Measurements from ENCODE around the gene CKAP4. TPM values are rescaled to one million over a fixed set of nuclear protein-coding genes. Genes with fewer than 3 reads are reported as not detected.
A peak's percentile ranks its signal among the peaks of the same experiment; 100 is the strongest.

CKAP4 gene
- total and polyA plus RNA-seq, 10 of the 15 experiments (the other 5 are each of a cell fraction or from before 2014, with no cell fraction given) = 0.39 to 23.6 (median 11.1) TPM

DNA sequence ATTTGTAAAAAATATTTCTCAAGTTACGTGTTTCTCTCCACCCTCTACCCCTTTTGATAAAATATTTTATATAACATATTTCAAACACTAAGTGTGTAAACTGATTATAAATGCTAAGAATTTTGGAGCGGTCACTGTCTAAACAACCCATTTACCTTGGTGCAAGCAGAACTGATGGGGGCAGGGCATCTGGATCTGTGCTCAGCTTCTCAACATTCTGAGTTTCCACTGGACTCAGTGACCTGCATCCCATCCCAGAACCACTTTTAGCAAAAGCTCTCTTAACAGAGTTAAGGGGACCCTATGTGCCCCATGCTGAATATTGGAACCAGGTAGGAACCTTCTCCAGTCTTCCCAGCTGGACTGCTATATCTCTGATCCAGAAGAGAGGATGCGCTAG is 53.5 kb downstream of the CKAP4 start:
- H3K79me2 ChIP-seq (ENCODE audit: control insufficient read depth, insufficient read depth, low read length) = no peaks in the 10 kb centered on the region
- no peak overlapping the region for H3K4me3 ChIP-seq
- no peak overlapping the region for H3K4me2 ChIP-seq (ENCODE audit: control insufficient read depth, insufficient read depth)
- H3K4me1 ChIP-seq (ENCODE audit: control insufficient read depth, insufficient read depth, low read length) = no peaks in the 10 kb centered on the region
- WGBS (ENCODE audit: insufficient coverage, insufficient replicate concordance, low lambda C conversion rate, missing lambda C conversion rate) = 78% methylated on average over 3 of the region's 3 CpGs
- FAIRE-seq (no peak), DNase-seq (ENCODE audit: low read depth, low spot score) (no peak), ATAC-seq (no peak)
- TF ChIP-seq USF1 (IDR thresholded peaks at IDR 0.05; ENCODE audit: borderline replicate concordance, extremely low read length, insufficient read depth, low read depth, low read length) (no peak), ZNF274 (IDR thresholded peaks at IDR 0.05; ENCODE audit: insufficient read depth, insufficient read length) (no peak), CBX5 (IDR thresholded peaks at IDR 0.05; ENCODE audit: low read depth) (no peak)
- H2AFZ ChIP-seq (ENCODE audit: control insufficient read depth, low read depth, low read length) = no peak overlapping the region
- intact Hi-C loops (cut with micrococcal nuclease; ENCODE audit: unreplicated experiment) = no loop called here
- no TSS peak for BruUV-seq (replicated peaks)
- POLR2A ChIA-PET = no interaction called here
- no peaks in the 10 kb centered on the region for H4K20me1 ChIP-seq (ENCODE audit: control insufficient read depth, insufficient read depth)
- H3K27me3 ChIP-seq (replicated peaks in 1 of 2; ENCODE audit: control insufficient read depth in 2 of 2, insufficient read depth in 2 of 2, low read length in 1 of 2) = peaks cover 0 to 1% of the 10 kb centered on the region in 2 experiments; a peak in 1 of 4 replicates
- in situ Hi-C loops (cut with MboI) = no loop called here
- SMC1A ChIA-PET (ENCODE audit: uncharacterized antibody, unreplicated experiment) = no interaction called here
- no peak overlapping the region for H3K9ac ChIP-seq (ENCODE audit: control insufficient read depth, insufficient read depth, low read length)
- no peaks in the 10 kb centered on the region for H3K9me3 ChIP-seq (replicated peaks; ENCODE audit: control insufficient read depth, insufficient read depth, low read length)
- H3K27ac ChIP-seq (ENCODE audit: control insufficient read depth, insufficient read depth) = no peak overlapping the region
- CTCF ChIA-PET = interaction anchor here (0.9 kb wide), 1 partner anchor 32 kb away, joined by 3 read pairs; no protein-coding TSS in a partner anchor
- H3K36me3 ChIP-seq (ENCODE audit: control insufficient read depth in 2 of 2, insufficient read depth in 2 of 2, low read length in 1 of 2) = no peaks in the 10 kb centered on the region
- RAD21 ChIA-PET (ENCODE audit: unreplicated experiment) = no interaction called here

GRCh38 chr12:106193394-106194215 is 54.2 kb downstream of the CKAP4 start:
- no peak for TF ChIP-seq PAX8 (IDR thresholded peaks at IDR 0.05)
- TF ChIP-seq CHD4 (IDR thresholded peaks at IDR 0.05) = no peak
- TF ChIP-seq NFIC (IDR thresholded peaks at IDR 0.05; ENCODE audit: low read depth, low read length) = no peak
- SMC1A ChIA-PET (ENCODE audit: uncharacterized antibody, unreplicated experiment) = no interaction called here
- H3K4me2 ChIP-seq (ENCODE audit: control insufficient read depth, insufficient read depth) = no peak overlapping the region
- H3K36me3 ChIP-seq (ENCODE audit: control insufficient read depth in 2 of 2, insufficient read depth in 2 of 2, low read length in 1 of 2) = no peaks in the 10 kb centered on the region
- no peak overlapping the region for H3K9ac ChIP-seq (ENCODE audit: control insufficient read depth, insufficient read depth, low read length)
- POLR2A ChIA-PET = no interaction called here
- no peak overlapping the region for H3K4me3 ChIP-seq
- no peaks in the 10 kb centered on the region for H3K4me1 ChIP-seq (ENCODE audit: control insufficient read depth, insufficient read depth, low read length)
- H2AFZ ChIP-seq (ENCODE audit: control insufficient read depth, low read depth, low read length) = no peak overlapping the region
- CTCF ChIA-PET = interaction anchor here (0.9 kb wide), 1 partner anchor 33 kb away, joined by 3 read pairs; no protein-coding TSS in a partner anchor
- in situ Hi-C loops (cut with MboI) (no loop called here), intact Hi-C loops (cut with micrococcal nuclease; ENCODE audit: unreplicated experiment) (no loop called here)
- RAD21 ChIA-PET (ENCODE audit: unreplicated experiment) = no interaction called here
- no TSS peak for BruUV-seq (replicated peaks)
- no peaks in the 10 kb centered on the region for H3K79me2 ChIP-seq (ENCODE audit: control insufficient read depth, insufficient read depth, low read length)
- 37% methylated on average over 10 of the region's 10 CpGs for WGBS (ENCODE audit: insufficient coverage, insufficient replicate concordance, low lambda C conversion rate, missing lambda C conversion rate)
- ATAC-seq = no peak
- H3K27me3 ChIP-seq (replicated peaks in 1 of 2; ENCODE audit: control insufficient read depth in 2 of 2, insufficient read depth in 2 of 2, low read length in 1 of 2) = peaks cover 0 to 1% of the 10 kb centered on the region in 2 experiments; a peak in 1 of 4 replicates
- FAIRE-seq = peak; percentile 27
- no peaks in the 10 kb centered on the region for H3K9me3 ChIP-seq (replicated peaks; ENCODE audit: control insufficient read depth, insufficient read depth, low read length)
- no peaks in the 10 kb centered on the region for H4K20me1 ChIP-seq (ENCODE audit: control insufficient read depth, insufficient read depth)
- no peak overlapping the region for H3K27ac ChIP-seq (ENCODE audit: control insufficient read depth, insufficient read depth)
- DNase-seq (ENCODE audit: low read depth, low spot score) = no peak
